HEK293 (cell line): ENCODE results near the gene RBBP5.

Source experiments
- CTCF ChIA-PET: fragments of 350-600 bp; formaldehyde crosslinking; extraction: SDS; loops from one replicate; lab custom pipeline; 2021; ENCODE audit warnings: antibody characterized with exemption; lab: Yijun Ruan, JAX
- POLR2A ChIA-PET: fragments of 300-600 bp; formaldehyde crosslinking; extraction: SDS; loops from one replicate; lab custom pipeline; 2020; ENCODE audit warnings: antibody characterized with exemption, inconsistent platforms; lab: Yijun Ruan, JAX
- H3K27ac ChIP-seq: fragments of 200-500 bp; sonication (Bioruptor generic); 2 replicates; pipeline ENCODE4 v1.5.1; 2014; ENCODE audit warnings: low read depth, low read length, control low read depth, inconsistent platforms; ENCODE audit errors: extremely low read depth
- H3K36me3 ChIP-seq, 2 experiments: fragments of 200-500 bp in 1 of 2; sonication (Bioruptor generic) in 1 of 2; 1 replicate in 1 of 2; 2 replicates in 1 of 2; pipeline ENCODE4 v1.5.1; 2014 to 2017; ENCODE audit warnings: inconsistent platforms in 2 of 2, low read length in 2 of 2; ENCODE audit not compliant: control insufficient read depth in 2 of 2, insufficient read depth in 1 of 2
- H3K4me1 ChIP-seq: fragments of 200-500 bp; sonication (Bioruptor generic); 2 replicates; pipeline ENCODE4 v1.5.1; 2014; ENCODE audit warnings: mild to moderate bottlenecking, low read length, inconsistent platforms; ENCODE audit not compliant: control insufficient read depth, insufficient read depth
- H3K4me3 ChIP-seq: 2 replicates; pipeline ENCODE4 v1.5.1; 2011; ENCODE audit warnings: low read depth, mild to moderate bottlenecking, control low read depth, low read length, moderate library complexity
- H3K9me3 ChIP-seq: fragments of 200-500 bp; sonication (Bioruptor generic); 2 replicates; pipeline ENCODE4 v1.5.1; 2014; ENCODE audit warnings: low read depth, low read length, inconsistent platforms; ENCODE audit not compliant: control insufficient read depth, insufficient read depth
- AEBP2 ChIP-seq: fragments of 450-650 bp; formaldehyde crosslinking; IDR thresholded peaks from 2 replicates; pipeline ENCODE4 v1.5.1; 2016; ENCODE audit warnings: missing biosample characterization, missing genetic modification characterization, borderline replicate concordance
- HOXD13 ChIP-seq: sonication (generic); formaldehyde crosslinking; IDR thresholded peaks from 2 replicates; pipeline ENCODE4 v1.8.0; 2022; ENCODE audit warnings: missing genetic modification reagents, borderline replicate concordance
- REPIN1 ChIP-seq: fragments of 450-650 bp; formaldehyde crosslinking; IDR thresholded peaks from 2 replicates; pipeline ENCODE4 v1.5.1; 2017; ENCODE audit warnings: missing biosample characterization, missing genetic modification characterization, low read depth
- REST ChIP-seq: fragments of 450-650 bp; formaldehyde crosslinking; IDR thresholded peaks from 2 replicates; pipeline ENCODE4 v1.5.1; 2016; ENCODE audit warnings: missing biosample characterization, missing genetic modification characterization
- SCRT2 ChIP-seq: fragments of 450-650 bp; formaldehyde crosslinking; IDR thresholded peaks from 2 replicates; pipeline ENCODE4 v1.5.1; 2016; ENCODE audit warnings: missing biosample characterization, missing genetic modification characterization
- ZBTB48 ChIP-seq: fragments of 450-650 bp; formaldehyde crosslinking; IDR thresholded peaks from 2 replicates; pipeline ENCODE4 v1.5.1; 2016; ENCODE audit warnings: missing biosample characterization, missing genetic modification characterization
- ZBTB6 ChIP-seq: fragments of 450-650 bp; formaldehyde crosslinking; IDR thresholded peaks from 2 replicates; pipeline ENCODE4 v1.5.1; 2017; ENCODE audit warnings: missing biosample characterization, missing genetic modification characterization
- ZFP69B ChIP-seq: fragments of 450-650 bp; formaldehyde crosslinking; IDR thresholded peaks from 2 replicates; pipeline ENCODE4 v1.5.1; 2016; ENCODE audit warnings: missing biosample characterization, missing genetic modification characterization
- ZNF133 ChIP-seq: fragments of 450-650 bp; formaldehyde crosslinking; IDR thresholded peaks from 2 replicates; pipeline ENCODE4 v1.5.1; 2016; ENCODE audit warnings: missing biosample characterization, missing genetic modification characterization
- ZNF239 ChIP-seq: fragments of 450-650 bp; formaldehyde crosslinking; IDR thresholded peaks from 2 replicates; pipeline ENCODE4 v1.5.1; 2016; ENCODE audit warnings: missing biosample characterization, missing genetic modification characterization
- ZNF501 ChIP-seq: fragments of 450-650 bp; formaldehyde crosslinking; IDR thresholded peaks from 2 replicates; pipeline ENCODE4 v1.5.1; 2016; ENCODE audit warnings: missing biosample characterization, missing genetic modification characterization
- ZNF518A ChIP-seq: fragments of 450-650 bp; formaldehyde crosslinking; conservative IDR thresholded peaks from 2 replicates; pipeline ENCODE4 v1.5.1; 2016; ENCODE audit warnings: low read depth, missing biosample characterization, missing genetic modification characterization
- ZNF544 ChIP-seq: fragments of 450-650 bp; formaldehyde crosslinking; IDR thresholded peaks from 2 replicates; pipeline ENCODE4 v1.5.0; 2017; ENCODE audit warnings: missing biosample characterization, missing genetic modification characterization
- ZNF768 ChIP-seq: fragments of 450-650 bp; formaldehyde crosslinking; IDR thresholded peaks from 2 replicates; pipeline ENCODE4 v1.5.1; 2018; ENCODE audit warnings: missing biosample characterization, mild to moderate bottlenecking, missing genetic modification characterization

The RBBP5 gene

GRCh38 chr1:205054013-205054412 lies 67.8 kb downstream of the RBBP5 start:
- Histone ChIP-seq H3K36me3 (no peaks in the 10 kb centered on the region), H3K4me3 (no peak overlapping the region), H3K9me3 (no peaks in the 10 kb centered on the region), H3K4me1 (no peaks in the 10 kb centered on the region), H3K27ac (no peak overlapping the region)
- POLR2A ChIA-PET: no interaction called here
- CTCF ChIA-PET: interaction anchor here (0.5 to 3.5 kb wide), 4 partner anchors 56 to 206 kb away, joined by 3 to 20 read pairs (median 4); no protein-coding TSS in a partner anchor
- TF ChIP-seq ZBTB48 (tag by site-specific recombination): no peak
- TF ChIP-seq REST (tag by site-specific recombination): peak; percentile 90
- no peak for TF ChIP-seq ZFP69B

GRCh38 chr1:205053296-205053695 lies 68.5 kb downstream of the RBBP5 start:
- no peaks in the 10 kb centered on the region for H3K9me3 ChIP-seq
- no peak overlapping the region for H3K4me3 ChIP-seq
- POLR2A ChIA-PET: no interaction called here
- H3K27ac ChIP-seq: no peak overlapping the region
- no peaks in the 10 kb centered on the region for H3K36me3 ChIP-seq
- TF ChIP-seq ZNF501 (tag by site-specific recombination): no peak
- peak; percentile 69; the same call in 1 of the 2 replicates for TF ChIP-seq ZNF768 (tag by site-specific recombination)
- no peak for TF ChIP-seq ZNF518A (tag by site-specific recombination)
- TF ChIP-seq ZNF544 (tag by site-specific recombination): no peak
- CTCF ChIA-PET: interaction anchor here (0.6 to 1.5 kb wide), 5 partner anchors 8 to 308 kb away, joined by 3 to 18 read pairs (median 3); no protein-coding TSS in a partner anchor
- H3K4me1 ChIP-seq: no peaks in the 10 kb centered on the region

GRCh38 chr1:205052690-205053089 lies 69.1 kb downstream of the RBBP5 start:
- POLR2A ChIA-PET: no interaction called here
- H3K9me3 ChIP-seq: no peaks in the 10 kb centered on the region
- no peaks in the 10 kb centered on the region for H3K36me3 ChIP-seq
- no peaks in the 10 kb centered on the region for H3K4me1 ChIP-seq
- CTCF ChIA-PET: interaction anchor here (1.1 to 1.5 kb wide), 3 partner anchors 9 to 203 kb away, joined by 3 to 18 read pairs (median 4); no protein-coding TSS in a partner anchor
- no peak overlapping the region for H3K4me3 ChIP-seq
- no peak overlapping the region for H3K27ac ChIP-seq
- TF ChIP-seq SCRT2: no peak
- no peak for TF ChIP-seq ZNF239
- TF ChIP-seq REPIN1: no peak
- no peak for TF ChIP-seq REST (tag by site-specific recombination)
- TF ChIP-seq ZNF133 (tag by site-specific recombination): no peak
- TF ChIP-seq AEBP2 (tag by site-specific recombination): no peak
- TF ChIP-seq HOXD13 (CRISPR knock-in tag): no peak
- TF ChIP-seq ZBTB6: no peak
